GM18526 (cell line): ENCODE measurements around the gene EPB41L4A.

Experiments used
- POLR2A ChIP-seq: IDR thresholded peaks from 3 replicates; pipeline ENCODE4 v1.6.1; 2011; ENCODE audit not compliant: insufficient read length; ENCODE audit errors: extremely low read depth

The EPB41L4A gene

GRCh38 chr5:112290691-112291090 lies 128.4 kb downstream of the EPB41L4A start:
- no peak for TF ChIP-seq POLR2A

- TF ChIP-seq POLR2A: no peak
These were observed 129.6 kb downstream of the EPB41L4A start for GRCh38 chr5:112289465-112289864.

- TF ChIP-seq POLR2A: no peak
These were observed 134.8 kb downstream of the EPB41L4A start for GRCh38 chr5:112283943-112284929.

GRCh38 chr5:112283034-112283582 lies 136.0 kb downstream of the EPB41L4A start:
- no peak for TF ChIP-seq POLR2A

GRCh38 chr5:112279082-112279481 lies 140.0 kb downstream of the EPB41L4A start:
- TF ChIP-seq POLR2A: no peak

- no peak for TF ChIP-seq POLR2A
These were observed 142.1 kb downstream of the EPB41L4A start for GRCh38 chr5:112276991-112277390.

- no peak for TF ChIP-seq POLR2A
These were observed 143.4 kb downstream of the EPB41L4A start for GRCh38 chr5:112275671-112276070.

- TF ChIP-seq POLR2A: no peak
These were observed 148.5 kb downstream of the EPB41L4A start for GRCh38 chr5:112270299-112271293.

- no peak for TF ChIP-seq POLR2A
These were observed 151.8 kb downstream of the EPB41L4A start for GRCh38 chr5:112267231-112267630.

- TF ChIP-seq POLR2A: no peak
These were observed 154.4 kb downstream of the EPB41L4A start for GRCh38 chr5:112264666-112265065.

- TF ChIP-seq POLR2A: no peak
These were observed 154.9 kb downstream of the EPB41L4A start for GRCh38 chr5:112264151-112264550.

GRCh38 chr5:112263469-112263868 lies 155.6 kb downstream of the EPB41L4A start:
- no peak for TF ChIP-seq POLR2A

- no peak for TF ChIP-seq POLR2A
These were observed 160.5 kb downstream of the EPB41L4A start for GRCh38 chr5:112258571-112258970.

GRCh38 chr5:112257976-112258375 lies 161.1 kb downstream of the EPB41L4A start:
- no peak for TF ChIP-seq POLR2A

- TF ChIP-seq POLR2A: no peak
These were observed 162.1 kb downstream of the EPB41L4A start for GRCh38 chr5:112257005-112257404.
